Measurements from ENCODE around the gene GRIA4.

GRIA4 gene

GRCh38 chr11:105799728-105800462 lies 190.0 kb downstream of the GRIA4 start:
- Histone ChIP-seq H3K9me3 (ENCODE audit: control insufficient read depth in 2 of 2, low read length in 2 of 2) (no peaks in the 10 kb centered on the region), H3K4me3 (ENCODE audit: low read length in 2 of 2) (no peak overlapping the region), H3K27ac (ENCODE audit: low read depth in 2 of 2, low read length in 2 of 2) (no peak overlapping the region), H3K36me3 (ENCODE audit: control insufficient read depth in 2 of 2, insufficient read depth in 2 of 2, low read length in 2 of 2) (no peaks in the 10 kb centered on the region), H3K4me1 (ENCODE audit: control insufficient read depth in 2 of 2, insufficient read depth in 2 of 2, low read length in 2 of 2) (no peaks in the 10 kb centered on the region), H3K9ac (ENCODE audit: low read depth in 1 of 2, low read length in 2 of 2) (no peak overlapping the region), H3K27me3 (ENCODE audit: control insufficient read depth in 2 of 2, insufficient read depth in 2 of 2, low read length in 2 of 2) (no peaks in the 10 kb centered on the region)

- Histone ChIP-seq H3K4me3 (ENCODE audit: low read length in 2 of 2) (no peak overlapping the region), H3K9me3 (ENCODE audit: control insufficient read depth in 2 of 2, low read length in 2 of 2) (no peaks in the 10 kb centered on the region), H3K27me3 (ENCODE audit: control insufficient read depth in 2 of 2, insufficient read depth in 2 of 2, low read length in 2 of 2) (no peaks in the 10 kb centered on the region), H3K9ac (ENCODE audit: low read depth in 1 of 2, low read length in 2 of 2) (no peak overlapping the region), H3K36me3 (ENCODE audit: control insufficient read depth in 2 of 2, insufficient read depth in 2 of 2, low read length in 2 of 2) (no peaks in the 10 kb centered on the region), H3K27ac (ENCODE audit: low read depth in 2 of 2, low read length in 2 of 2) (no peak overlapping the region), H3K4me1 (ENCODE audit: control insufficient read depth in 2 of 2, insufficient read depth in 2 of 2, low read length in 2 of 2) (no peaks in the 10 kb centered on the region)
Observed at GRCh38 chr11:105802390-105802789, 192.5 kb downstream of the GRIA4 start.

- Histone ChIP-seq H3K36me3 (ENCODE audit: control insufficient read depth in 2 of 2, insufficient read depth in 2 of 2, low read length in 2 of 2) (no peaks in the 10 kb centered on the region), H3K27ac (ENCODE audit: low read depth in 2 of 2, low read length in 2 of 2) (no peak overlapping the region), H3K9me3 (ENCODE audit: control insufficient read depth in 2 of 2, low read length in 2 of 2) (no peaks in the 10 kb centered on the region)
Observed at GRCh38 chr11:105811242-105811641, 201.4 kb downstream of the GRIA4 start.

GRCh38 chr11:105821372-105821771 lies 211.5 kb downstream of the GRIA4 start:
- Histone ChIP-seq H3K4me3 (ENCODE audit: low read length in 2 of 2) (no peak overlapping the region), H3K27ac (ENCODE audit: low read depth in 2 of 2, low read length in 2 of 2) (no peak overlapping the region), H3K27me3 (ENCODE audit: control insufficient read depth in 2 of 2, insufficient read depth in 2 of 2, low read length in 2 of 2) (no peaks in the 10 kb centered on the region), H3K9ac (ENCODE audit: low read depth in 1 of 2, low read length in 2 of 2) (no peak overlapping the region), H3K9me3 (ENCODE audit: control insufficient read depth in 2 of 2, low read length in 2 of 2) (no peaks in the 10 kb centered on the region), H3K36me3 (ENCODE audit: control insufficient read depth in 2 of 2, insufficient read depth in 2 of 2, low read length in 2 of 2) (no peaks in the 10 kb centered on the region), H3K4me1 (ENCODE audit: control insufficient read depth in 2 of 2, insufficient read depth in 2 of 2, low read length in 2 of 2) (no peaks in the 10 kb centered on the region)

More at GRCh38 chr11:105811242-105811641, 201.4 kb downstream of the GRIA4 start:
- H3K9ac ChIP-seq (ENCODE audit: low read depth in 1 of 2, low read length in 2 of 2) = no peak overlapping the region
- no peaks in the 10 kb centered on the region for H3K27me3 ChIP-seq (ENCODE audit: control insufficient read depth in 2 of 2, insufficient read depth in 2 of 2, low read length in 2 of 2)
- H3K4me3 ChIP-seq (ENCODE audit: low read length in 2 of 2) = no peak overlapping the region
- no peaks in the 10 kb centered on the region for H3K4me1 ChIP-seq (ENCODE audit: control insufficient read depth in 2 of 2, insufficient read depth in 2 of 2, low read length in 2 of 2)

- no peak overlapping the region for H3K27ac ChIP-seq (ENCODE audit: low read depth in 2 of 2, low read length in 2 of 2)
- no peak overlapping the region for H3K4me3 ChIP-seq (ENCODE audit: low read length in 2 of 2)
- no peaks in the 10 kb centered on the region for H3K9me3 ChIP-seq (ENCODE audit: control insufficient read depth in 2 of 2, low read length in 2 of 2)
- no peaks in the 10 kb centered on the region for H3K4me1 ChIP-seq (ENCODE audit: control insufficient read depth in 2 of 2, insufficient read depth in 2 of 2, low read length in 2 of 2)
- H3K36me3 ChIP-seq (ENCODE audit: control insufficient read depth in 2 of 2, insufficient read depth in 2 of 2, low read length in 2 of 2) = no peaks in the 10 kb centered on the region
- no peaks in the 10 kb centered on the region for H3K27me3 ChIP-seq (ENCODE audit: control insufficient read depth in 2 of 2, insufficient read depth in 2 of 2, low read length in 2 of 2)
- no peak overlapping the region for H3K9ac ChIP-seq (ENCODE audit: low read depth in 1 of 2, low read length in 2 of 2)
Observed at GRCh38 chr11:105821781-105822180, 211.9 kb downstream of the GRIA4 start.

GRCh38 chr11:105823495-105824033 lies 213.7 kb downstream of the GRIA4 start:
- no peak overlapping the region for H3K27ac ChIP-seq (ENCODE audit: low read depth in 2 of 2, low read length in 2 of 2)
- H3K9ac ChIP-seq (ENCODE audit: low read depth in 1 of 2, low read length in 2 of 2) = no peak overlapping the region
- H3K9me3 ChIP-seq (ENCODE audit: control insufficient read depth in 2 of 2, low read length in 2 of 2) = no peaks in the 10 kb centered on the region
- no peaks in the 10 kb centered on the region for H3K4me1 ChIP-seq (ENCODE audit: control insufficient read depth in 2 of 2, insufficient read depth in 2 of 2, low read length in 2 of 2)
- no peak overlapping the region for H3K4me3 ChIP-seq (ENCODE audit: low read length in 2 of 2)
- no peaks in the 10 kb centered on the region for H3K36me3 ChIP-seq (ENCODE audit: control insufficient read depth in 2 of 2, insufficient read depth in 2 of 2, low read length in 2 of 2)
- H3K27me3 ChIP-seq (ENCODE audit: control insufficient read depth in 2 of 2, insufficient read depth in 2 of 2, low read length in 2 of 2) = no peaks in the 10 kb centered on the region

- no peaks in the 10 kb centered on the region for H3K9me3 ChIP-seq (ENCODE audit: control insufficient read depth in 2 of 2, low read length in 2 of 2)
Observed at GRCh38 chr11:105824457-105825013, 214.7 kb downstream of the GRIA4 start.

GRCh38 chr11:105825141-105825540 lies 215.3 kb downstream of the GRIA4 start:
- Histone ChIP-seq H3K4me3 (ENCODE audit: low read length in 2 of 2) (no peak overlapping the region), H3K4me1 (ENCODE audit: control insufficient read depth in 2 of 2, insufficient read depth in 2 of 2, low read length in 2 of 2) (no peaks in the 10 kb centered on the region), H3K27ac (ENCODE audit: low read depth in 2 of 2, low read length in 2 of 2) (no peak overlapping the region), H3K27me3 (ENCODE audit: control insufficient read depth in 2 of 2, insufficient read depth in 2 of 2, low read length in 2 of 2) (no peaks in the 10 kb centered on the region), H3K36me3 (ENCODE audit: control insufficient read depth in 2 of 2, insufficient read depth in 2 of 2, low read length in 2 of 2) (no peaks in the 10 kb centered on the region), H3K9me3 (ENCODE audit: control insufficient read depth in 2 of 2, low read length in 2 of 2) (no peaks in the 10 kb centered on the region), H3K9ac (ENCODE audit: low read depth in 1 of 2, low read length in 2 of 2) (no peak overlapping the region)

More at GRCh38 chr11:105824457-105825013, 214.7 kb downstream of the GRIA4 start:
- Histone ChIP-seq H3K27me3 (ENCODE audit: control insufficient read depth in 2 of 2, insufficient read depth in 2 of 2, low read length in 2 of 2) (no peaks in the 10 kb centered on the region), H3K4me1 (ENCODE audit: control insufficient read depth in 2 of 2, insufficient read depth in 2 of 2, low read length in 2 of 2) (no peaks in the 10 kb centered on the region), H3K36me3 (ENCODE audit: control insufficient read depth in 2 of 2, insufficient read depth in 2 of 2, low read length in 2 of 2) (no peaks in the 10 kb centered on the region), H3K9ac (ENCODE audit: low read depth in 1 of 2, low read length in 2 of 2) (no peak overlapping the region), H3K4me3 (ENCODE audit: low read length in 2 of 2) (no peak overlapping the region), H3K27ac (ENCODE audit: low read depth in 2 of 2, low read length in 2 of 2) (no peak overlapping the region)

GRCh38 chr11:105827906-105828305 lies 218.0 kb downstream of the GRIA4 start:
- Histone ChIP-seq H3K9me3 (ENCODE audit: control insufficient read depth in 2 of 2, low read length in 2 of 2) (no peaks in the 10 kb centered on the region), H3K36me3 (ENCODE audit: control insufficient read depth in 2 of 2, insufficient read depth in 2 of 2, low read length in 2 of 2) (no peaks in the 10 kb centered on the region), H3K9ac (ENCODE audit: low read depth in 1 of 2, low read length in 2 of 2) (no peak overlapping the region), H3K4me3 (ENCODE audit: low read length in 2 of 2) (no peak overlapping the region), H3K4me1 (ENCODE audit: control insufficient read depth in 2 of 2, insufficient read depth in 2 of 2, low read length in 2 of 2) (no peaks in the 10 kb centered on the region), H3K27ac (ENCODE audit: low read depth in 2 of 2, low read length in 2 of 2) (no peak overlapping the region), H3K27me3 (ENCODE audit: control insufficient read depth in 2 of 2, insufficient read depth in 2 of 2, low read length in 2 of 2) (no peaks in the 10 kb centered on the region)

GRCh38 chr11:105829084-105829483 lies 219.2 kb downstream of the GRIA4 start:
- Histone ChIP-seq H3K27me3 (ENCODE audit: control insufficient read depth in 2 of 2, insufficient read depth in 2 of 2, low read length in 2 of 2) (no peaks in the 10 kb centered on the region), H3K9ac (ENCODE audit: low read depth in 1 of 2, low read length in 2 of 2) (no peak overlapping the region), H3K4me1 (ENCODE audit: control insufficient read depth in 2 of 2, insufficient read depth in 2 of 2, low read length in 2 of 2) (no peaks in the 10 kb centered on the region), H3K36me3 (ENCODE audit: control insufficient read depth in 2 of 2, insufficient read depth in 2 of 2, low read length in 2 of 2) (no peaks in the 10 kb centered on the region), H3K27ac (ENCODE audit: low read depth in 2 of 2, low read length in 2 of 2) (no peak overlapping the region), H3K9me3 (ENCODE audit: control insufficient read depth in 2 of 2, low read length in 2 of 2) (no peaks in the 10 kb centered on the region), H3K4me3 (ENCODE audit: low read length in 2 of 2) (no peak overlapping the region)

All from mucosa of rectum (tissue), 2 donors.